Measurements from ENCODE around the gene PLB1.
"Not testable (repeated sequence)": the region's sequence is repeated elsewhere in the genome, so short reads cannot be mapped to it uniquely, and the experiment has no call there.

PLB1 gene

DNA sequence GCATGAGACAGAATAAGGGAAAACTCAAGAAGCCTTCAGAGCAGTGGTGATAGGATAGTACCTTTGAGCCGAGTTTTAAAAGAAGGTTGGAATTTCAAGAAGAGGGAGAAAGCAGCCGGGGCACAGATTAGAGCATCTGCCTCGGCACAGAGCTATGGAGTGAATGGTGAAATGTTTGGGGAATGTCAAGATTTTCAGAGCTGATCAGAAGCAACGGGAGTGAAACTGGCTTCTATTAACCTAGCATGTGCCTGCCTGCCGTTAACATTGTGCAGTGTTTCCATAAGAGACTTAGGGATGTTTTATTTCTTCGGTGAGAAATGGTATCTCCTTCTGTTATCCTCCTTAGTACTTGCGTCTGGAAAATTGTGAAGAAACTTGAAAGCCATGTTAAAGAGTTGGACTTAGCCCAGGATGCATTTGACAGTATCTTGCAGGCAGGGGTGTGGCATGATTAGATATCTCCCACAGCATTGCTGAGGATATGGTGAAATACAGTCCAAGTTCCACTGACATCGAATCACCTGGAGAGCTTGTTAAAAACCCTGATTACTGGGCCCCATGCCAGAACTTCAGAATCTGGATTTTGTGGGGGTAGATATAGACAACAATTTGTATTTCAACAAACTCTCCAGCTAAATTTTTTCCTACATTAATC is 158.9 kb downstream of the PLB1 start:
- no peak overlapping the region for H3K27ac Mint-ChIP-seq
- H3K4me3 Mint-ChIP-seq, result no peak overlapping the region
- CTCF ChIA-PET, result interaction anchor here (1.3 kb wide), 1 partner anchor 60 kb away, joined by 4 read pairs; no protein-coding TSS in a partner anchor

DNA sequence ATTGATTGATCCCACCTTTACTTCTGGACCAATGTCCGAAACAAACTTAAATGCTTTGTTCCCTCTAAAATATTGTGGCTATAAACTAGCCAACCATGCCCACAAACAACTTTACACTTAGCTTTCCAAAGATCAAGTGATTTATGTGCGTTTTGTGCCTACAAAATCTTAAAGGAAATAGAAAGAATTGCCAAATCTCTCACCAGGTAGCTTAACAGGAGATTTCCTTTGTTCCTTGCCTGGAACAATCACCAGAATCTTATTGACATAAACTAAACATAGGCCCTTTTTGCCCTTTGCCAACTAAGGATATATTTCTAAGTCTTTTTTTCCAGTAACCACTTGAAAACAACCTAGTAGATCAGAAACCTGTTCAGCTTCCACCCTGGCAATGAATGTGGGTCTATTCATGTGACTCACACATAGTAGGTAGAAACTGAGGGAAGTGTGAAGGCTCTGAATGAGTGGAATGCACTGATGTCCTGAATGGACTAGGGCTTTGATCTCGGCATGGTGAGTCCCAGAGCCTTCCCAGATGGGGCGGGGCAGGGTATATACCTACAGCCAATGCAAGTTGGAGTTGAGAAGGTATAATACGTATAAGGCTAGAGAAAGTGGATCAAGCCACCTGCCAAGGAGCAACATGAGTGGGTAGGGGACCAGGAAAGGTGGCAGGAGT is 161.2 kb downstream of the PLB1 start:
- peaks cover 7% of the 10 kb centered on the region for H3K27me3 Mint-ChIP-seq
- CTCF ChIA-PET, result no interaction called here
- H3K4me1 Mint-ChIP-seq, result peaks cover 26% of the 10 kb centered on the region
- H3K36me3 Mint-ChIP-seq, result peaks cover 2% of the 10 kb centered on the region
- DNase-seq, result no peak
- H3K4me3 Mint-ChIP-seq, result no peak overlapping the region
- H3K9me3 Mint-ChIP-seq, result no peaks in the 10 kb centered on the region
- no peak overlapping the region for H3K27ac Mint-ChIP-seq

More for the DNA sequence above, 158.9 kb downstream of the PLB1 start:
- Mint-ChIP-seq H3K4me1 (peaks cover 26% of the 10 kb centered on the region), H3K27me3 (peaks cover 14% of the 10 kb centered on the region), H3K36me3 (peaks cover 2% of the 10 kb centered on the region), H3K9me3 (no peaks in the 10 kb centered on the region)
- no peak for DNase-seq

DNA sequence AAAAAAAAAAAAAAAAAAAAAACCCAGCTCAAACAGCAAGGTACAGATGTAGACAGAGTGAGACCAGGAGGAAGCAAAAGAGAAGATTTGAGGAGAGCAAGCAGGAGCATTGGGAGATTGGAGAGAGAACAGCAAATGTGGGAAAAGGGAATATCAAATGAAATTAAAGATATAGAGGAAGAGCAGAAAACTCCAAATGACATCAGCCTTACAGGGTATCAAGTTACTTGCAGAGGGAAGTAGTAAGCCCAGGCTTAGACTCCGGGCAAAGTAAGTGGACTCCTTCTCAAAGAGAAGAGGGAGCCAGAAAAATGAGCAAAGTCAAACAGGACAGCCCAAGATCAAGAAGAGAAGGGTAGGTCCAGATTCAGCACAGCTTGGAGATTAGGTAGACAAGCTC is 162.5 kb downstream of the PLB1 start:
- peaks cover 7% of the 10 kb centered on the region for H3K27me3 Mint-ChIP-seq
- DNase-seq, result no peak
- H3K27ac Mint-ChIP-seq, result peak overlapping the region; percentile 1
- no peak overlapping the region for H3K4me3 Mint-ChIP-seq
- H3K4me1 Mint-ChIP-seq, result peaks cover 26% of the 10 kb centered on the region
- H3K9me3 Mint-ChIP-seq, result no peaks in the 10 kb centered on the region
- CTCF ChIA-PET, result interaction anchor here (0.6 kb wide), 1 partner anchor 8 kb away, joined by 4 read pairs; no protein-coding TSS in a partner anchor
- H3K36me3 Mint-ChIP-seq, result peaks cover 2% of the 10 kb centered on the region

DNA sequence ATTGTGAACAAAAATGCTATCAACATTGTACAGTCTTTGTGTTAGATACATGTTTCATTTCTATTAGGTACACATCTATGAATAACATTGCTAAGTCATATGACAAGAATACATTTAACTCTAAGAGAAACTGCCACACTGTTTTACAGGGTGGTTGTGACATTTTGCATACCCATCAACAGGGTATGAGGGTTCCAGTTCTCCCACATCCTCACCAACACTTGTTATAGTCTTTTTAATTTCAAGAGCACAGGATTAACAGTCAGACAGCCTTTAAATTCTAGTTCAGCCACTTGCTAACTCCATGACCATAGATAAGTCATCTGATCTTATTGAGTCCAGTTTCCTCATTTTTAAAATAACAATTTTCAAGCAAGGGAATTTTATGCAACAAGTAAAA is 163.3 kb downstream of the PLB1 start:
- no peak for DNase-seq
- Mint-ChIP-seq H3K27ac (no peak overlapping the region), H3K27me3 (peaks cover 10% of the 10 kb centered on the region)

DNA sequence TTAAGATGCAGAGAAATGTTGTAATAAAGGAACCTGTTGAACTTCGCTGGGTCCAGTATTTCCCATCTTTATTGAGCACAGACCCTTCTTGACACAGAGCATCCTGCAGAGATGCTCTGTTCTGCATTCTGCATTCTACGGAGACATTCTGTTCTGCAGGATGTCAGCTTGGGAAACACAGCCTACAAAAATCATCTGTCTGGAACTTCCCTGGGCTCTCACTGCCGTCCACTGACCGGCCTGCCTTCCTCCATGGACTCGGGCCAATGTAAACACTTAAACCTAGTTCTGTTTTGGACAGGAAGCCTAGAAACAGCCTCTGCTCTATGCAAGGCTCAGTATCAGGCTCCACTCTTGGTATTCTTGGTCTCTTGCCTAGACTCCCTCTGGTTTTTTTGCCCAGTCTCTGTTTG is 165.7 kb downstream of the PLB1 start:
- DNase-seq, result no peak
- Mint-ChIP-seq H3K9me3 (no peaks in the 10 kb centered on the region), H3K4me1 (peaks cover 17% of the 10 kb centered on the region), H3K4me3 (no peak overlapping the region), H3K36me3 (peaks cover 2% of the 10 kb centered on the region), H3K27me3 (peaks cover 14% of the 10 kb centered on the region), H3K27ac (no peak overlapping the region)
- CTCF ChIA-PET, result no interaction called here

More for the DNA sequence above, 163.3 kb downstream of the PLB1 start:
- no peak overlapping the region for H3K4me3 Mint-ChIP-seq
- no peaks in the 10 kb centered on the region for H3K9me3 Mint-ChIP-seq
- H3K4me1 Mint-ChIP-seq, result peaks cover 26% of the 10 kb centered on the region
- peaks cover 2% of the 10 kb centered on the region for H3K36me3 Mint-ChIP-seq
- CTCF ChIA-PET, result no interaction called here

DNA sequence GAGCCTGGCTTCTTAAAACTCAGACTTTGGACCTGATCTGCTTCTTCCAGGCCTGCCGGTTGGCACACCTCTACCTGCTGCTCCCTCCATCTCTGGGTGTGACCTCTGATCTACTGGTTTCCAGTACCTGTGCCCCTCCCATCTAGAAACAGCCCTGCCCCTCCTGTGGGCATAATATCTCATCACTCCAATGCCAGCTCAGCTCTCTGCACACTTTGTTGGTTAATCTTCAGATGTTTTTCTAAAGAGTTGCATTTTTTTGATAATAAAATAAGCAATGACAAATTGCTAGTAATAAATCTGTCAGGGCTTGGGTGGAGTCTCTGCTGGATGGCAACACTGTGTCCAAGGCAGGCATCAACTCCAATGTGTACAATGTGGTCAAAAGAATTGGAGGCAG is 166.2 kb downstream of the PLB1 start:
- no peak overlapping the region for H3K27ac Mint-ChIP-seq
- no peaks in the 10 kb centered on the region for H3K9me3 Mint-ChIP-seq
- no peak for DNase-seq
- H3K4me3 Mint-ChIP-seq, result no peak overlapping the region
- H3K36me3 Mint-ChIP-seq, result peaks cover 2% of the 10 kb centered on the region
- H3K27me3 Mint-ChIP-seq, result peaks cover 16% of the 10 kb centered on the region
- CTCF ChIA-PET, result no interaction called here
- peaks cover 15% of the 10 kb centered on the region for H3K4me1 Mint-ChIP-seq

DNA sequence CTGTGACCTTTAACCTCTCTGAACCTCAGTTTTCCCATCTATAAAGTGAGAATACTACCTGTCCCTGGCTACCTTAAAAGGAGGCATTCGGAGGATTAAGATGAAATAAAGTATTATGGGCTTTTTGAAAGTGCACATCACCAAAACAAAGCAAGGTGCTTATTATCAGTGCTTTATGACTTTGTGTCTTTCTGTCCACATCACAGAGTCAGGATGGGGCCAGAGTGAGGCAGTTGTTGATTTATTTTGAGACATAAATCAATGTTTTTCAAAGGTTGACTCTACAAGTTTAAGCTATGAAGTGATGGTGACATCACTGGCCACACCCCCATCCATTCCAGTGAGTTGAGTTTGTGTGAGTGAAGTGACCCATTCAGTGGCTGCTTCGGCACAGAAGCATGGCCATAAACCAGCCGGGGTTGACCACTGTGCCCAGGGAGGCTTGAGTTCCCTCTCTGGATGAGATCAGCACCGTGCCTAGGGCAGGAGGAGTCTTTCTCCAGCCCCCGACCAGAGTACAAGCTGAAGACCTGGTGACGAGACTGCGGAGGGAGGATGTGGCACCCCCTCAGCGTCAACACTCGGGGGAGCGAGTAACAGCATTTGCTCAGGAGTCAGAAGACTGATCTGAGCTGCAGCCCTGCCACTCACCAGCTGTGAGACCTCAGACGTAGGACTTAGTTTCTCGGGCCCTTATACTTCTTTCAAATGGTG is 166.8 kb downstream of the PLB1 start:
- Mint-ChIP-seq H3K27ac (no peak overlapping the region), H3K4me1 (peaks cover 9% of the 10 kb centered on the region), H3K36me3 (peaks cover 2% of the 10 kb centered on the region), H3K27me3 (peaks cover 19% of the 10 kb centered on the region), H3K9me3 (no peaks in the 10 kb centered on the region), H3K4me3 (no peak overlapping the region)
- CTCF ChIA-PET, result interaction anchor here (0.6 kb wide), 1 partner anchor 36 kb away, joined by 3 read pairs; no protein-coding TSS in a partner anchor
- DNase-seq, result no peak

DNA sequence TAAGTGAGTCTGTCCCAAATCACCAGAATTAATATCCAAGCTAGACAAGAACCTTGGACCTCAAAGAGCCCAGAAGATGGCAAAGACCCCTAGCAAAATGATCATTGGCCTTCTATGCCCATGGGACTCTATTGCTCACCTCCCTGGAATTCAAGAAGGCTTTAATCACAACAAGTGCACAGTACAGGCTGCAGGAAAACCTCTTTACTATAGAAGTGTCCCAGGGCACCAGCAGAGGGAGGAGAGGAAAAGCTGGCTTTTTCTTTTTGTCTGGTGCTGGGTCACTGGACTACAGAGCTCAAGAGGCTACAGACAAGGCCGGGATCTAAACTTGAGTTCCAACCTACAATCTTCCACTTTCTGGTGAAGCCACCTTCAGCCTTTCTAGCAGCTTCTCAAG is 167.5 kb downstream of the PLB1 start:
- Mint-ChIP-seq H3K4me3 (no peak overlapping the region), H3K27me3 (peaks cover 16% of the 10 kb centered on the region), H3K27ac (no peak overlapping the region), H3K4me1 (peaks cover 2% of the 10 kb centered on the region), H3K9me3 (no peaks in the 10 kb centered on the region), H3K36me3 (no peaks in the 10 kb centered on the region)
- DNase-seq, result no peak
- CTCF ChIA-PET, result interaction anchor here (0.6 kb wide), 1 partner anchor 35 kb away, joined by 3 read pairs; no protein-coding TSS in a partner anchor

DNA sequence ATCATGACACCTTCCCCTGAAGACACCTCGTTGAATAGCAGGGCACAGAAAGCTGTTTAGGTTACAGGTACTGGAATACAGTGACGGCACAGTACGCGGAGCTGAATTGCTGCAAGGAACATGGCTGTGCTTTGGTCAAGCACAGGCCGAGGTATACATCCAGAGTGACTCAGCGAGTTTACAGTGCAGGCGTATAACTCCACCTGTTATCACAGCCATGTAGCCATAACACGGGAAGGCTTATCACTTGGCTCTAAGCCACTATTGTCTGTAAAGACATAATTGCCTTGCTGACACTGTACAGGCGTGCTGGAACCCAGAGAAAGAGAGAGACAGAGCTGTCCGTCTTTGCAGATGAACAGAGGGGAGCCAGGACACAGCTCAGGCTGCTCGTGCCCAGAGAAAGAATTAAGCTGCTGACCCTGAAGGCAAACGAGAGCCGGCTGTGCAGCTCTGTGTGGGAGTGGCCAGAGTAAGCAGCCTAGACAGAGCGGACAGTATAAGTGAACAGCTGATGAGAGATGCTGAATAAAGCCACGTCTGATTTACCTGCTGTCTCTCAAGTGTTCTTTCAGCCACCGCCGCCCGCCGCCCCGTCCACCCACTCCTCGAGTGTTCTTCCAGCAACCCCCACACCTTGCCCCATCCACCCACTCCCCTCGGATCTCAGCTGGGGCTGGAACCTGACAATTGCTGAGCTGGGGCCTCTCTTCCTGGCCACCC is 168.4 kb downstream of the PLB1 start:
- CTCF ChIA-PET, result no interaction called here
- no peak overlapping the region for H3K27ac Mint-ChIP-seq
- no peaks in the 10 kb centered on the region for H3K4me1 Mint-ChIP-seq
- H3K9me3 Mint-ChIP-seq, result no peaks in the 10 kb centered on the region
- no peak for DNase-seq
- H3K4me3 Mint-ChIP-seq, result no peak overlapping the region
- H3K27me3 Mint-ChIP-seq, result peaks cover 15% of the 10 kb centered on the region
- no peaks in the 10 kb centered on the region for H3K36me3 Mint-ChIP-seq

DNA sequence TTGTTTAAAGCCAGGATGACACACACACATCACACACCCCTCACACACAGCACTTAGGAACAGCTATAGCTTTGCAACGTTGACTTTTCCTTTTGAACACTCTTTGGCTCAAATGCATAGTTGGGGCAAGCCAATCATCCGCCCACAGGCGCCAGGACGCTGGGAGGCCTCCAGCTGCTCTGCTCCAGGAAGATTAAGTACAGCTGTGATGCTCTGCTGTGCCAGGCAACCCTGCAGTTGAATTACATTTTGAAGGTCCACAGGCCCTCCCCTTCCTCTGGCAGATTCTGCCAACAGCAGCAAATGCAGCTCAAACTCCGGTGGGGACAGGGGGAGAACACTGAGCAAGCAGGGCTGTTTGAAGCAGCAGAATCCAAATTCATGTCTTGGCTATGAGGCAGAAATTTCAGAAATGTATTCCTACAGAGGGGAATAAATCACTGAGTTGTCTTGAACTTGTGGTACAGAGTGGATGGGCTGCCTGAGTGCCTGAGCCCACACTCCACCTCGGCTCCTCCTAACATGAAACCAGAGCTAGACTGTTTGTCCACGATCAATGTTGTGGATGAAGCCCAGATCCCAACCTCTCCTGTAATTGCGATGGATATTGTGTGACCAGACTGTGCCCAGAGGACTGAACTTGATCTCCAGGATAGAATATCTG is 169.3 kb downstream of the PLB1 start:
- H3K4me3 Mint-ChIP-seq, result no peak overlapping the region
- no peak overlapping the region for H3K27ac Mint-ChIP-seq
- CTCF ChIA-PET, result interaction anchor here (0.7 kb wide), 1 partner anchor 26 kb away, joined by 3 read pairs; no protein-coding TSS in a partner anchor
- H3K36me3 Mint-ChIP-seq, result no peaks in the 10 kb centered on the region
- H3K9me3 Mint-ChIP-seq, result no peaks in the 10 kb centered on the region
- H3K4me1 Mint-ChIP-seq, result no peaks in the 10 kb centered on the region
- no peak for DNase-seq
- H3K27me3 Mint-ChIP-seq, result peaks cover 15% of the 10 kb centered on the region

DNA sequence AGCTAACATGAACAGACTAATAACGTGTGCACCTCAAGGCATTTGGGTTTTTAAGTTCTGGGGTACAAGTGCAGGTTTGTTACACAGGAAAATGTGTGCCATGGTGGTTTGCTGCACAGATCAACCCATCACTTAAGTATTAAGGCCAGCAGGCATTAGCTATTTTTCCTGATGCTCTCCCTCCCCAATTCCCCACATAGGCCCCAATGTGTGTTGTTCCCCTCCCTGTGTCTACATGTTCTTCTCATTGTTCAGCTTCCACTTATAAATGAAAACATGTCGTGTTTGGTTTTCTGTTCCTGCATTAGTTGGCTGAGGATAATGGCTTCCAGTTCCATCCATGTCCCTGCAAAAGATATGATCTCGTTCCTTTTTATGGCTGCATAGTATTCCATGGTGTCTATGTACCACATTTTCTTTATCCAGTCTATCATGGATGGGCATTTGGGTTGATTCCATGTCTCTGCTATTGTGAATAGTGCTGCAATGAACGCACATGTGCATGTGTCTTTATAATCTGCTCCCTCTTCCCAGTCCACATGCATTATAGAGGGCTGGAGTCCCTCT is 170.0 kb downstream of the PLB1 start:
- H3K4me1 Mint-ChIP-seq, H3K27ac Mint-ChIP-seq: not testable (repeated sequence)
- CTCF ChIA-PET, result interaction anchor here (0.7 to 0.8 kb wide), 2 partner anchors 8 to 26 kb away, joined by 3 to 4 read pairs; no protein-coding TSS in a partner anchor

DNA sequence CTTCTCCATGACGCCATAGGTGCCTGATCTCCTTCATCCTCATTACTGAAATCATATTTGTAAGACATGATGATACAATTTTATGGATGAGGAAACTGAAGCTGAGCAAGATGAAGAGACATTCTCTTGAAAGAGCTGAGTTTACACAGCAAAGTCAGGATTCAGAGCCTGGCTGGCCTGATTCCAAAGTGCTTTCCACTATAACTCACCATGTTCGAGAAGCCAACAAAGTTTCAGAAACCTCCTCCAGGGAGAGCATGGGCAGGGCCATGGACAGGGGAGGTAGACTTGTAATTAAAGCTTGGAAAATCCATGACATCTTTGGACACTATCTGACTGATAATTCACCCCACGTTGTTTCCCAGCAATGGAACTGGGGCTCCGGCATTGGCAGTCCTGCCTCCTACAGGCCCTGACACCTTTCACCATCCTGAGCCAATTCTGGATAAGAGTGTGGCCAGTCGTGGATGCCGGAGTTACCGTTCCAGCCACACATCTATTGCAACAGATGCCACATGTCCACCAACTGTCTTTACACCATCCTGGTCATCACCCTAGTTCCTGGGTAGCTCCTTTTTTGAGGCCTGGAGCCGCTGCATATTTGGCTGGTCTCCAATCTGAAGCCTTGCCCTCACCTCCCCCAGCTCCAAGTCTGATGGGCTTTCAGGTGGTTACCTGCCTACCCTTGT is 170.8 kb downstream of the PLB1 start:
- Mint-ChIP-seq H3K9me3 (no peaks in the 10 kb centered on the region), H3K4me1 (no peaks in the 10 kb centered on the region), H3K4me3 (no peak overlapping the region), H3K36me3 (no peaks in the 10 kb centered on the region), H3K27ac (no peak overlapping the region), H3K27me3 (peaks cover 15% of the 10 kb centered on the region)
- DNase-seq, result no peak
- CTCF ChIA-PET, result interaction anchor here (0.8 kb wide), 1 partner anchor 8 kb away, joined by 4 read pairs; no protein-coding TSS in a partner anchor

More for the DNA sequence above, 170.0 kb downstream of the PLB1 start:
- not testable (repeated sequence) for H3K36me3 Mint-ChIP-seq, H3K4me3 Mint-ChIP-seq, H3K9me3 Mint-ChIP-seq, DNase-seq
- peaks cover 15% of the 10 kb centered on the region for H3K27me3 Mint-ChIP-seq

DNA sequence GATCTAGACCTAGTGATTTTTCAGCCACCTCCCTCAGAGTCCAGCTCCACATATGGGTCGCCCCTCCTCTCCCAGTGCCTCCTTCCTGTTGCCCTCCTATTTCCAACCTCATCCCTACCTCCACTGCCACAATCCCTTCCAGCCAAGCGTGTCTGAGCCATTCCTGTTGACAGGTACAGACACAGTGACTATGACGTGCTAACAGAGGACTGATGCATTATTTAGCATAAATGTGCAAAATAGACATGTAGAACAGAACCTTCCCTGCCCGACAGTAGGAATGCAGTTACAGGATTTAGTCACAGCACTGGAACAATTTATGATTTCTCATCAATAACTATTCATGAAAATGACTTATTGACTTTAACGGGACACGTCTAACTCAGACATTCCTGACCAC is 171.4 kb downstream of the PLB1 start:
- H3K9me3 Mint-ChIP-seq, result peaks cover 3% of the 10 kb centered on the region
- H3K4me3 Mint-ChIP-seq, result no peak overlapping the region
- CTCF ChIA-PET, result no interaction called here
- no peaks in the 10 kb centered on the region for H3K4me1 Mint-ChIP-seq
- no peak for DNase-seq
- peak overlapping the region; percentile 31 for H3K27ac Mint-ChIP-seq
- peaks cover 15% of the 10 kb centered on the region for H3K27me3 Mint-ChIP-seq
- H3K36me3 Mint-ChIP-seq, result no peaks in the 10 kb centered on the region

All from activated naive CD4-positive, alpha-beta T cell treated with anti-CD3 and anti-CD28 coated beads, Interleukin-2, amount 10 ng/mL, durations not matched to agents 7 days and 5 days (primary cell).